Stimulated activated CD8-positive, alpha-beta memory T cell treated with anti-CD3 and anti-CD28 coated beads, Interleukin-4, amount 100 ng/mL, for 24 hours (primary cell): ENCODE measurements around the gene OR8J3.
"Not testable (repeated sequence)": the region's sequence is repeated elsewhere in the genome, so short reads cannot be mapped to it uniquely, and the experiment has no call there.

Experiments
- DNase-seq: peaks from one replicate; pipeline ENCODE4 v3.0.0-alpha.2; 2020; ENCODE audit warnings: low read depth

OR8J3 gene, protein sequence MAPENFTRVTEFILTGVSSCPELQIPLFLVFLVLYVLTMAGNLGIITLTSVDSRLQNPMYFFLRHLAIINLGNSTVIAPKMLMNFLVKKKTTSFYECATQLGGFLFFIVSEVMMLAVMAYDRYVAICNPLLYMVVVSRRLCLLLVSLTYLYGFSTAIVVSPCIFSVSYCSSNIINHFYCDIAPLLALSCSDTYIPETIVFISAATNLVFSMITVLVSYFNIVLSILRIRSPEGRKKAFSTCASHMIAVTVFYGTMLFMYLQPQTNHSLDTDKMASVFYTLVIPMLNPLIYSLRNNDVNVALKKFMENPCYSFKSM

DNA sequence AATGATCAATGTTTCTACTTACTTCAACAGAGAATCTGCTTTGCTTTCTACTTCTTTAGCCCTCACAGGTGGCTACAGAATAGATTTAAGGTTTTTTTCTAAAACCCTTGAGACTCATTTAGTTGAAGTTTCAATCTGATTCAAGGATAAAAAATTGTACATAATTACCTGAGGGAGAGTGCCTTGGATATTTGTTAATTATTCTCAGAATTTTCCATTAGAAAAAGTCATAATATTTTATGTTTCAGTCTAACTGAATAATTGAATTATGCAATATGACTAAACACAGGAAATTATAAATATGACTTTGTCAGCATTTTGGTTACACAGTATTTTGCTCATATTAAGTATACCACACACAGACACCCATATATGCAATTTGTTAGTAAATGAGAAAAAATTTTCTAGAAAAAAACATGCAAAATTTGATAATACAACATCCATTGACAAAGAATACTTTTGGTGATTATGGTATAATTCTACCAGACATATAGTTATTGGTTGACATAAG is at the start of gene OR8J3:
OR8J3 (minus strand) TSS at position 51 of the 511 bp plus-strand sequence. CDS start 2,483 bp downstream, outside the sequence.
- no peak for DNase-seq

DNA sequence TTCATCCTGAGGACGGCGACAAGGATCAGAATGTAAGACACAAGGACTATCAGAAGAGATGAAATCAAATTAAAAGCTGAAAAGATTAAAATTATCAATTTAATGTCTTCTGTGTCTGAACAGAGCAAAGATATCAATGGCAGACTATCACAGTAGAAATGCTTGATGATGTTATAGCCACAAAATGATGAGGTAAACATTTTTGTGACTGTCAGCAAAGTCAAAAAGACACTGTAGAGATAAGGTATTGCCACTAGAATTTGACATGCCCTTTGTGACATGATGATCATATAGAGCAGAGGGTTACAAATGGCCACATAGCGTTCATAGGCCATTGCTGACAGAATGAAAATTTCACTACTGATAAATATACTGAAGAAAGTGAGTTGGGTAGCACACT is 48.6 kb upstream of the OR8J3 start:
- no peak for DNase-seq

DNA sequence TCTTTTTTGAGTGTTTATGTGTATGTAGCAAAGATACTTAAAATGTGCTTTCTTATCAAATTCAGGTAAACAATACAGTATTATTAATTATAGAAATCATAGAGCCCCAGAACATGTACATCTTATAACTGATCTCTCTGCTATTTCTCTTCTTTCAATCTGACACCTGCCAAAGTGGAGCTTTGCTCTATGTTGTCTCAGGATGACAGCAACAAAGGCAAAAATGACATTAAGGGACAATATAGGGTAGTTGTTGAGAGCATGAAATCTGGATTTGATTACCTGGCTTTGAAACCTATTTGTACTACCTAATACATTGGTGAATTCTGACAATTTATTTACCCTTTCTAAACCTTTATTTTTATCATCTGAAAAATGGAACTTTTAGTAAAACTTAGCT is 43.5 kb upstream of the OR8J3 start:
- DNase-seq: no peak

DNA sequence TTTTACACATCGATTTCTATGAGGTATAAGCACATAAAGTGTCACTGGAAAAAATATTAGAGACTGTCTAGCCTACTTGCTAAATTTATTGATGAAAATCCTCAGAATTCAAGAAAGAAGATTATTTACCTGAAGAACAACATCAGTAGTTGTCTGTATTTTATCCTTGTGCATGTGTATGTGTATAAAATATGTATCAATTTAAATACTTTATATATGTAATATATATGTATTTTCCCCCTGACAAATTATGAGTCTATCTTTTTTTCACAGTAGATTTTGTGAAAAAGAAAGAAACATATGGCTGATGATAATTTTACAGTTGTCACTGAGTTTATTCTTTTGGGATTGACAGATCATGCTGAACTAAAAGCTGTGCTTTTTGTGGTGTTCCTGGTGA is 36.3 kb upstream of the OR8J3 start, which contains the start of gene OR5J2:
OR5J2 (plus strand) TSS at position 301 of the 400 bp plus-strand sequence; CDS start at position 301, 0 bp downstream.
- no peak for DNase-seq

DNA sequence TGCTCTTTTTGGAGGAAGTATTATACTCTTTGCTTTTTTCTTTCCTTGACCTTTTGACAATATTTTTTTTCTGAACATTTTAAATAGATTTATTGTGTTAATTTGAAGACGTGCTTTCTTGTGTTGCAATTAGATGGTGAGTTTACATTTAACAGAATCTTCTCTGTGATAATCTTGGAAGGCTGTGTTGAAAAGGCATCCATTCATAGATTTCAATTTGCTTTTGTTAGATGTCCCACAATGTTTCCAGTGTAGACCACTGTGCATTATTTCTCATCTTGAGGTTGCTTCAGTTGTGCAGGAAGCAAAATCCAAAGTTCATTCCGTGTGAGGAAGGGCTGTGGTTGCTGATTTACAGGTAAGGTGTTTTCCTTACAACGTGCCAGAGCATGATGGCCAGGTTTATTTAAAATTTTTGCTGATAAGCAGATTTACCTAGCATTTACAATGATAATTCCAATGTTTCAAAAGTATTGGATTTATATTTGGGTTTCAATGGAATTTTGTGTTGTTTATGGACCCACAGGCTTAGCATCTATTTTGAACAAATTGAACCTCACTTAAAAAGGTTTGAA is 32.3 kb upstream of the OR8J3 start:
- DNase-seq: no peak

DNA sequence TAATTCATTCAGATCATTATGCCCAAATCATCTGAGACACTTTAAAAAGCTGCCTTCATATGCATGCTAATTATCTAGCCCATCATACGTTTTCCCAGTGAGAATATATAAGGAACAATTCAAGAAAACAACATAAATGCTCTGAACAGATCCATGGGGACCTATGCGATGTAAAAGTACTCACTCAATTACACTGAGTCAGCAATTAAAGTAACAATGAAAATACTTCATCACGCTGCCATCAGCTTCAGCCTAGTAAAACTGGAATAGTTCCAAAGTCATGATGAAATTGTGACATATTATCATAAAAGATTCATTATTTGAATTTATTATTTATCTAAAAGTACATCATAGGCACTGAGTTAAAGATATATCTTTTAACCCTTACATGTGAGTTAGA is 23.8 kb upstream of the OR8J3 start:
- DNase-seq: no peak

DNA sequence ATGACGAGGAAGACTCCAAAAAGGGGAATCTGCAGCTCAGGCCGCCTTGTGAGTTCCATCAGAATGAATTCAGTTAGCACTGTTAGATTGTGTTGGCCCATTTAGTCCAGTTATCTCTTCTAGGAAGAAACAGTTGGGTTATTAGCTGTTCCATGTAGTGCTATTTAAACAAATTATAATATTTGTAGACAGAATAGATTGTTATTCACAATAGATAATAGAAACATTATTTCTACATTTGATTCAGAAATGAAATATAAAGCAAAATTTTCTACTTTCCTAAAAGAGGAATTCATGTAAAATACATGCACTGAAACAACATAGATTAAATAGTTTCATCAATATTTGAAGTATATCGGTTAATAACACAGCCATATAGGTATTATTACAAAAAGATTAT is 20.2 kb upstream of the OR8J3 start, which contains the start of gene OR8K5:
OR8K5 (minus strand) TSS at position 101 of the 400 bp plus-strand sequence; CDS start at position 101, 0 bp downstream.
- DNase-seq: no peak

DNA sequence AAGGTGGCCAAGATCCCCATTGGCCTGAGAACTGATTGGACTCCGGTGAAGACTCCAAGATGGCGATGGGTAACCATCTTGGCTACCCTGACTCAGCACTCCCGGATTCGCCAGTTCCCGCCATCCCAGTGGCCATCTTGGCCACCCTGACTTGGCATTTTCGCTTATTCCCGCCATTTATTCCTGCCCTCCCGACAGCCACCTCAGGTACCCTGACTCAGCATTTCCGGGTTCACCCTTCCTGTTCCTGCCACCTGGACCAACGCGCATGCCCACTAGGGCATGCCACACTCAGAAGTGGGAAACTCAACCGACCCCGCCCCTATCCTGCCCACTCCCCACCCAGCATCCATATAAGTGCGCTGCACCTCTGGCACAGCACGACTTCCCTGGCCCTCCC is 12.3 kb upstream of the OR8J3 start:
- DNase-seq: no peak

DNA sequence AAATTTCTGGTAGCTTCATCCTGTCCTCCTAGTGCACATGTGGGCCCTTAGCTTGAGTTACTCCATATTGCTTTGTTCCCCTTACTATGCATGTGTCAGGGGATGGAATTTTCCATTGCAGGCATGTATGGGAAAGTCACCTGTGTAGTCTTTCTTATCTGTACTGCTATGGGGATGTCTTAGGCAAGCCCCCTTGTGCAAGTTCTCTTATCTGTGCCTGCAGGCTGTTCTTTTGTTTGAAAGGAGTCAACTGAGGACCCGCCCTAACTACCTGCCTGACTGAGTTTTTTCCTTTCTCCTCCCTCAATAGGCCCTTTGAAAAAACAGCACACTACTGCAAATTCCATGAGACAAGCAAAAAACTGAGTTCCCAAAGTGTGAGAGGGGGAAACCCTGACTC is 11.4 kb upstream of the OR8J3 start:
- no peak for DNase-seq

DNA sequence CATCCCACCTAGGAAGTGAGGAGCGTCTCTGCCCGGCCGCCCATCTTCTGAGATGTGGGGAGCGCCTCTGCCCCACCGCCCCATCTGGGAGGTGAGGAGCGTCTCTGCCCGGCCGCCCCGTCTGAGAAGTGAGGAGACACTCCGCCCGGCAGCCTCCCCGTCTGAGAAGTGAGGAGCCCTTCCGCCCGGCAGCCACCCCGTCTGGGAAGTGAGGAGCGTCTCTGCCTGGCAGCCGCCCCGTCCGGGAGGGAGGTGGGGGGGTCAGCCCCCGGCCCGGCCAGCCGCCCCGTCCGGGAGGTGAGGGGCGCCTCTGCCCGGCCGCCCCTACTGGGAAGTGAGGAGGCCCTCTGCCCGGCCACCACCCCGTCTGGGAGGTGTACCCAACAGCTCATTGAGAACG is 3.7 kb upstream of the OR8J3 start:
- DNase-seq: not testable (repeated sequence)

DNA sequence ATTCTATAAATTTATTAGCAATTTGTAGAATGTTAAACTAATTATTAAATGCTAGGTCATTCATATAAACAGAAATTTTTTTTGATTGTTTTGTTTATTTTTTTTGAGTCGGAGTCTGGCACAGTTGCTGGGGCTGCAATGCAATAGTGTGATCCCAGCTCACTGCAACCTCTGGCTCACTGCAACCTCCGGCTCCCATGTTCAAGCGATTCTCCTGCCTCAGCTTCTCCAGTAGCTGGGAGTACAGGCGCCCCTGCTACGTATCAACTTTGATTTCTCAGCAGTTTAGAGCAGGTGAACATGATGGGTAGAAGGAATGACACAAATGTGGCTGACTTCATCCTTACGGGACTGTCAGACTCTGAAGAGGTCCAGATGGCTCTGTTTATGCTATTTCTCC is 17.9 kb downstream of the OR8J3 start, which contains the start of gene OR8H3:
OR8H3 (plus strand) TSS at position 301 of the 400 bp plus-strand sequence; CDS start at position 301, 0 bp downstream.
- no peak for DNase-seq

DNA sequence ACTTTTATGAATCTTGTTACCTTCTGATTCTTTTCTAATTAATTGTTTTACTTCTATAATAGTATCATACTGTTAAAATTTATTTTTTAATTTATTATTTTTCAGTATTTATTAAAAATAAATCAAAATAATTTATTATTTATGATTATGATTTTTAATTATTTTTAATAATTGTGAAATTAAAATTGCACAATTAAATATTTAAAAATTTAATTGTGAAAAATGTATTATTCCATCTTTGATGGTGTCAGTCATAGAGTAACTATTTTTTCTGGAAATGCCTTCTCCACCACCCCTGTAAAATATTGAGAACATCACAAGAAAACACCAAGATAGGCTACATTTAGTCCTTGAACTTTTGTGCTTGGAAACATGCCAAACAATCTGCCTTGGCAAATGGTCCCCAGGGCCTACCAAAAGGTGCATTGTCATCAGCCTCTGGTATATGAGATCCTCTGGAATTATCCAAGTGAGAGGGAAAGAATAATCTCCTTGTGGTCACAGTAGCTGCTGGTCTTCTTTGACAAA is 36.7 kb downstream of the OR8J3 start, which contains the start of gene OR8H2:
OR8H2 (plus strand) TSS at position 478 of the 528 bp plus-strand sequence. CDS start 1,356 bp downstream, outside the sequence.
- DNase-seq: no peak

DNA sequence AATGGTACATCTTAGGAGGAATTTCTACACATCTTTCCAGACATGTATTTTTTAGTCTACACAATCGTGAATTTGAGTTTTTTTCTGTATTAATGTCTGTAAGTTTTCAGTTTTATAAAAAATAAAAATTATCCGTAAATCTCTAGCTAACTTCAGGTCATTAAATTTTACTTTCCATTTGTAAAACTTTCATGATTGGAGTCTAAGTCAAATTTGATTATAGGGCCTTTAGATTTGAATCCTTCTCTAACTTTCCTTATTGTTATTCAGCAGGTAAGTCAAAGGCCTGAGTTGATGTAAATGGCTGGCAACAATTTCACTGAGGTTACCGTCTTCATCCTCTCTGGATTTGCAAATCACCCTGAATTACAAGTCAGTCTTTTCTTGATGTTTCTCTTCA is 47.0 kb downstream of the OR8J3 start, which contains the start of gene OR8I2:
OR8I2 (plus strand) TSS at position 301 of the 400 bp plus-strand sequence; CDS start at position 301, 0 bp downstream.
- DNase-seq: no peak

DNA sequence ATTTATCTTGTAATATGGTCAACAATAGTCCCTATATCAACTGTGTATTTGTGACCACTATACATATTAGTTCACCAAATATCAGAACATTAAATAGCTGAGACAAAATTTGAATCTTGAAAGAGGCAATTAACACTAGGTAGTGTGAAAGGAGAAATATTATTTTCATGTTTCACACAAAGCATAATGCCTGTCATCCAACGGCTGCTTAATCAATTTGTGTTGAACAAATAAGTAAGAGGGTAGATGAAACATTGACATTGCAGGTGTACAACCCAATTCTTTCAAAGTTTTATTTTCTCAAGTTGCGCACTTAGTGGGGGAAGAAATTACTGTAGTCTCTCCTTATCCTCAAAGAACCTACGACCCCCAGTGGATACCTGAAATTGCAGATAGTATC is 50.3 kb downstream of the OR8J3 start:
- DNase-seq: no peak
